ENCODE results near the gene UPF3B. TPM values are rescaled to one million over a fixed set of nuclear protein-coding genes. Genes with fewer than 3 reads are reported as not detected.

Gene UPF3B
- total and polyA plus RNA-seq, 10 of the 15 experiments (the other 5 are each of a cell fraction or from before 2014, with no cell fraction given): 5.7 to 35.3 (median 22.1) TPM

DNA sequence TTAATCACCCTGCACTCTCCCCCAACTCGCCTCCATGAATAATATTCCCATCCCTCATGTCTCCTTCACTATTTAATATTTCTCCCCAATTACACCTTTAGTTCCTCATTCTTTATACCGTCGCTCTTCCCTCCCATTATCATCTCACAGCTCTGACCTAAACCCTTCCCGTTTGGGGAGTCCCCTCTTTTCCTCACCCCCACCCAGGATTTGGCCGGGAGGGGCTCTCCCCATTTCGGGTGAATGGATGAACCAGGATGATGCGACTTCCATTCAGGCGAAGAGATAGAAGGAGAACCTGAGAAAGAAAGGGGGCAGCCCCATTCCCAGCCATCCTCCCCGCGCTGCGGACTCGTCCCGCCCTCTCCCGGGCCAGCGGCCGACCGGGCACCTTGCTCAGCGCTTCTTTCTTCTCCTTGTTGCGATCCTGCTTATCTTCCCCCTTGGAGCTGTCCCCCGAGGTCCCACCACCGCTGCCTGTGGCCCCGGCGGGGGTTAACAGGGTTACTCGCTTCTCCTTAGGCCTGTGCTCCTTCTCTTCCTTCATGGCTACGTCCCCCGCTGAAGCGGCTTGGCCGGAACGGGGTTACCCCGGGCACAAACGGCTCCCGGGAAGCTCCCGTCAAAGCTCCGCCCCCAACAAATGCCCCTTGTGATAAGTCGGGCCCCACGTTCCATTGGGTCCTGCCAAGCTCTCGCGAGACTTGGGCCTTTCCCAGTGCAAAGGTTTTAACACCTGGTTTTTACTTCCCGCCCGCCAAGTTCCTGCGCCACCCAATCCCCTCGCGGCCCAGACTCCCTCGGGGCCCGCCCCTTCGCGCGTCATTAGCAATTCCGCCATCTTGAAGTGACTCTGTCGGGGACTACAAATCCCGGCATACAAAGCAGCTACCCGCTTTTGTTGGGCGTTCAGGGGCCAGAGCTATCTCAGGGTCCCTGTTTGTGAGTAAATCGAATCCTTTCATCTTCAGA, at the start of gene UPF3B (continued):
- peak; percentile 44; the same call in 1 of the 2 replicates for TF ChIP-seq PML (IDR thresholded peaks at IDR 0.05; ENCODE audit: low read length)
- no peak; the same call in 1 of the 2 replicates for TF ChIP-seq RUNX3 (IDR thresholded peaks at IDR 0.05; ENCODE audit: low read length)
- TF ChIP-seq, protein P1, sequence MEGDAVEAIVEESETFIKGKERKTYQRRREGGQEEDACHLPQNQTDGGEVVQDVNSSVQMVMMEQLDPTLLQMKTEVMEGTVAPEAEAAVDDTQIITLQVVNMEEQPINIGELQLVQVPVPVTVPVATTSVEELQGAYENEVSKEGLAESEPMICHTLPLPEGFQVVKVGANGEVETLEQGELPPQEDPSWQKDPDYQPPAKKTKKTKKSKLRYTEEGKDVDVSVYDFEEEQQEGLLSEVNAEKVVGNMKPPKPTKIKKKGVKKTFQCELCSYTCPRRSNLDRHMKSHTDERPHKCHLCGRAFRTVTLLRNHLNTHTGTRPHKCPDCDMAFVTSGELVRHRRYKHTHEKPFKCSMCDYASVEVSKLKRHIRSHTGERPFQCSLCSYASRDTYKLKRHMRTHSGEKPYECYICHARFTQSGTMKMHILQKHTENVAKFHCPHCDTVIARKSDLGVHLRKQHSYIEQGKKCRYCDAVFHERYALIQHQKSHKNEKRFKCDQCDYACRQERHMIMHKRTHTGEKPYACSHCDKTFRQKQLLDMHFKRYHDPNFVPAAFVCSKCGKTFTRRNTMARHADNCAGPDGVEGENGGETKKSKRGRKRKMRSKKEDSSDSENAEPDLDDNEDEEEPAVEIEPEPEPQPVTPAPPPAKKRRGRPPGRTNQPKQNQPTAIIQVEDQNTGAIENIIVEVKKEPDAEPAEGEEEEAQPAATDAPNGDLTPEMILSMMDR (IDR thresholded peaks at IDR 0.05 in 2 of 3, conservative IDR thresholded peaks at IDR 0.05 in 1 of 3; ENCODE audit: control insufficient read depth in 2 of 3, extremely low read depth in 1 of 3, insufficient read depth in 1 of 3, low read depth in 3 of 3, low read length in 3 of 3): no peak
- TF ChIP-seq NR2F1 (conservative IDR thresholded peaks at IDR 0.05): 0 out of 2 replicates have a peak, but pooled peaks have one; percentile 20
- no peak for TF ChIP-seq SREBF2 (IDR thresholded peaks at IDR 0.05; ENCODE audit: low read length)
- no peak for TF ChIP-seq HDGF (IDR thresholded peaks at IDR 0.05)
- no peak for TF ChIP-seq SMAD5 (IDR thresholded peaks at IDR 0.05; ENCODE audit: low read depth)
- TF ChIP-seq, protein P2, sequence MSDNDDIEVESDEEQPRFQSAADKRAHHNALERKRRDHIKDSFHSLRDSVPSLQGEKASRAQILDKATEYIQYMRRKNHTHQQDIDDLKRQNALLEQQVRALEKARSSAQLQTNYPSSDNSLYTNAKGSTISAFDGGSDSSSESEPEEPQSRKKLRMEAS (IDR thresholded peaks at IDR 0.05; ENCODE audit: low read depth, low read length): no peak
- no peak for TF ChIP-seq ZZZ3 (IDR thresholded peaks at IDR 0.05; ENCODE audit: control insufficient read depth, insufficient read length, low read depth)
- peak; percentile 89 for TF ChIP-seq IKZF1 (conservative IDR thresholded peaks at IDR 0.05)
- 0 out of 3 replicates have a peak, but pooled peaks have one; percentile 15 for TF ChIP-seq POU2F2 (IDR thresholded peaks at IDR 0.05; ENCODE audit: borderline replicate concordance, low read depth, low read length)
- no peak for TF ChIP-seq FOS (IDR thresholded peaks at IDR 0.05; ENCODE audit: borderline replicate concordance, extremely low read depth, insufficient read length)
- TF ChIP-seq, protein P3, sequence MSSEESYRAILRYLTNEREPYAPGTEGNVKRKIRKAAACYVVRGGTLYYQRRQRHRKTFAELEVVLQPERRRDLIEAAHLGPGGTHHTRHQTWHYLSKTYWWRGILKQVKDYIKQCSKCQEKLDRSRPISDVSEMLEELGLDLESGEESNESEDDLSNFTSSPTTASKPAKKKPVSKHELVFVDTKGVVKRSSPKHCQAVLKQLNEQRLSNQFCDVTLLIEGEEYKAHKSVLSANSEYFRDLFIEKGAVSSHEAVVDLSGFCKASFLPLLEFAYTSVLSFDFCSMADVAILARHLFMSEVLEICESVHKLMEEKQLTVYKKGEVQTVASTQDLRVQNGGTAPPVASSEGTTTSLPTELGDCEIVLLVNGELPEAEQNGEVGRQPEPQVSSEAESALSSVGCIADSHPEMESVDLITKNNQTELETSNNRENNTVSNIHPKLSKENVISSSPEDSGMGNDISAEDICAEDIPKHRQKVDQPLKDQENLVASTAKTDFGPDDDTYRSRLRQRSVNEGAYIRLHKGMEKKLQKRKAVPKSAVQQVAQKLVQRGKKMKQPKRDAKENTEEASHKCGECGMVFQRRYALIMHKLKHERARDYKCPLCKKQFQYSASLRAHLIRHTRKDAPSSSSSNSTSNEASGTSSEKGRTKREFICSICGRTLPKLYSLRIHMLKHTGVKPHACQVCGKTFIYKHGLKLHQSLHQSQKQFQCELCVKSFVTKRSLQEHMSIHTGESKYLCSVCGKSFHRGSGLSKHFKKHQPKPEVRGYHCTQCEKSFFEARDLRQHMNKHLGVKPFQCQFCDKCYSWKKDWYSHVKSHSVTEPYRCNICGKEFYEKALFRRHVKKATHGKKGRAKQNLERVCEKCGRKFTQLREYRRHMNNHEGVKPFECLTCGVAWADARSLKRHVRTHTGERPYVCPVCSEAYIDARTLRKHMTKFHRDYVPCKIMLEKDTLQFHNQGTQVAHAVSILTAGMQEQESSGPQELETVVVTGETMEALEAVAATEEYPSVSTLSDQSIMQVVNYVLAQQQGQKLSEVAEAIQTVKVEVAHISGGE (CRISPR knock-in tag; IDR thresholded peaks at IDR 0.05): no peak
- no peak for TF ChIP-seq ZNF217 (IDR thresholded peaks at IDR 0.05)
- TF ChIP-seq, protein P4, sequence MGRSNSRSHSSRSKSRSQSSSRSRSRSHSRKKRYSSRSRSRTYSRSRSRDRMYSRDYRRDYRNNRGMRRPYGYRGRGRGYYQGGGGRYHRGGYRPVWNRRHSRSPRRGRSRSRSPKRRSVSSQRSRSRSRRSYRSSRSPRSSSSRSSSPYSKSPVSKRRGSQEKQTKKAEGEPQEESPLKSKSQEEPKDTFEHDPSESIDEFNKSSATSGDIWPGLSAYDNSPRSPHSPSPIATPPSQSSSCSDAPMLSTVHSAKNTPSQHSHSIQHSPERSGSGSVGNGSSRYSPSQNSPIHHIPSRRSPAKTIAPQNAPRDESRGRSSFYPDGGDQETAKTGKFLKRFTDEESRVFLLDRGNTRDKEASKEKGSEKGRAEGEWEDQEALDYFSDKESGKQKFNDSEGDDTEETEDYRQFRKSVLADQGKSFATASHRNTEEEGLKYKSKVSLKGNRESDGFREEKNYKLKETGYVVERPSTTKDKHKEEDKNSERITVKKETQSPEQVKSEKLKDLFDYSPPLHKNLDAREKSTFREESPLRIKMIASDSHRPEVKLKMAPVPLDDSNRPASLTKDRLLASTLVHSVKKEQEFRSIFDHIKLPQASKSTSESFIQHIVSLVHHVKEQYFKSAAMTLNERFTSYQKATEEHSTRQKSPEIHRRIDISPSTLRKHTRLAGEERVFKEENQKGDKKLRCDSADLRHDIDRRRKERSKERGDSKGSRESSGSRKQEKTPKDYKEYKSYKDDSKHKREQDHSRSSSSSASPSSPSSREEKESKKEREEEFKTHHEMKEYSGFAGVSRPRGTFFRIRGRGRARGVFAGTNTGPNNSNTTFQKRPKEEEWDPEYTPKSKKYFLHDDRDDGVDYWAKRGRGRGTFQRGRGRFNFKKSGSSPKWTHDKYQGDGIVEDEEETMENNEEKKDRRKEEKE (IDR thresholded peaks at IDR 0.05): no peak
- no peak for TF ChIP-seq ZNF24 (IDR thresholded peaks at IDR 0.05)
- TF ChIP-seq BHLHE40 (IDR thresholded peaks at IDR 0.05; ENCODE audit: borderline replicate concordance in 1 of 2, low read depth in 2 of 2, low read length in 1 of 2): peak in 1 of 2 experiments; percentile 8; a peak in 1 of 4 replicates
- TF ChIP-seq NFXL1 (IDR thresholded peaks at IDR 0.05; ENCODE audit: borderline replicate concordance): no peak
- no peak for TF ChIP-seq SMC3 (IDR thresholded peaks at IDR 0.05; ENCODE audit: borderline replicate concordance, low read length)
- TF ChIP-seq ZNF622 (IDR thresholded peaks at IDR 0.05): no peak
- peak; percentile 73 for TF ChIP-seq BRCA1 (IDR thresholded peaks at IDR 0.05; ENCODE audit: low read depth, low read length)
